NCI-H748 (cell line): ENCODE data around the gene HM13.
"Not testable (repeated sequence)": the region's sequence is repeated elsewhere in the genome, so short reads cannot be mapped to it uniquely, and the experiment has no call there.

Experiments used
- DNase-seq: peaks from one replicate; lab custom pipeline; 2025; ENCODE audit not compliant: unreplicated experiment; lab: John Stamatoyannopoulos, UW

The HM13 gene

DNA sequence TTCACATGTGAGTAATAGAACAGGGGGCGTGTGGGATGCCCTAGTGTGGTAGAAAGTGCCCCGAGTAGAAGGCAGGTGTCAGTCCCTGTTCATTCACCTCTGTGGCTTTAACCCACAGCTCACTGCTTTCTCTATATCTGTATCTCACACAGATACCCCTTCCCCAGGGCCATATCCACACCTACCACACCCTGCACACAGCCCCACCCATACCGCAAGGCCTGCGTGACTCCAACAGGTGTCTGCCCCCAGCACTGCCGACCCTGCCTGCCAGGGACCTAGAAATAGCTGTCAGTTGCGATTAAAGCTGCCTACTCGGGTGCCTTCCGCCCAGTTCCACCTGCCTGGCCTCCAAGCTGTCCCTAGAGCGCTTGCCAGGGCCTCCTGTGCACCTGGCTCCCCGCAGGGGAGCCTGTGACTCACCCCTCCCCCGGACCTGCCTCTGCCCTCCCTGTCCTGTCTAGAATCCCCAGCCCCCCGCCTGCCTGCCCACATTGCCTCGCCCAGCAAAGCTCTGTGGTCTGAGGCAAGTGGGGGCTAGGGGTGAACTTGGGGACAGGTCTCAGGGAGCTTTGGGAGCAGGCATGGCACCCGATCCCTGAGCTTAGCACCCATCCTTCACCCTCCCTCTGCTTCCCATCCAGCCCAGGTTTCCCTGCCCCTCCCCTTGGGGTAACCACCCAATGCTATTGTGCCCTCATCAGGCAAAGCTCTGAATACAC is 52.6 kb downstream of the HM13 start:
- DNase-seq, result peak; percentile 82

GRCh38 chr20:31567380-31567720 is 53.1 kb downstream of the HM13 start:
- DNase-seq, result no peak

DNA sequence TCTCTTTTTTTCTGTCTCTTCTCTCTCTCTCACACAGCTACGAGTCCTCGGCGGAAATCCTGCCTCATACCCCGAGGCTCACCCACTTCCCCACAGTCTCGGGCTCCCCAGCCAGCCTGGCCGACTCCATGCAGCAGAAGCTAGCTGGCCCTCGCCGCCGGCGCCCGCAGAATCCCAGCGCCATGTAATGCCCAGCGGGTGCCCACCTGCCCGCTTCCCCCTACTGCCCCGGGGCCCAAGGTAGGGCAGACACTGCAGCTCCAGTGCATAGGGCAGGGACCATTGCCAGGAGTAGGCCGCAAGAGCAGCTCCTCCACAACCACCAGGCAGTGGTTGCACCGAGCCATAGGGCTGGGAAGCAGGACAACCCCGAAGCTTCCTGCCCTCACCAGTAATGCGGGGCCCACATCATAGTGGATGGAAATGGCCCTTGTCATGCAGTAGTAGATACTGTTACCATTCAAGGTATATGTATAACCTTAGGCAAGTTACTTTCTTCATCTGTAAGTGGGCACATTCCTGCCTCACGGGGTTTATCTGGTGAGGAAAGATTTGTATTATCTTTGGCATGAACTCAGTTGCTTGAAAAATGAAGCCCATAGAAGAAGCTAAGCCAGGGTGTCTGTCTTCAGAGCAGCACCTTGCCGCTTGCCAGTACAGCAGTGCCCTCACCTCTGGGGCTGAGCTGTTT is 53.9 kb downstream of the HM13 start:
- DNase-seq, result no peak

GRCh38 chr20:31568773-31569162 is 54.5 kb downstream of the HM13 start:
- DNase-seq, result no peak

DNA sequence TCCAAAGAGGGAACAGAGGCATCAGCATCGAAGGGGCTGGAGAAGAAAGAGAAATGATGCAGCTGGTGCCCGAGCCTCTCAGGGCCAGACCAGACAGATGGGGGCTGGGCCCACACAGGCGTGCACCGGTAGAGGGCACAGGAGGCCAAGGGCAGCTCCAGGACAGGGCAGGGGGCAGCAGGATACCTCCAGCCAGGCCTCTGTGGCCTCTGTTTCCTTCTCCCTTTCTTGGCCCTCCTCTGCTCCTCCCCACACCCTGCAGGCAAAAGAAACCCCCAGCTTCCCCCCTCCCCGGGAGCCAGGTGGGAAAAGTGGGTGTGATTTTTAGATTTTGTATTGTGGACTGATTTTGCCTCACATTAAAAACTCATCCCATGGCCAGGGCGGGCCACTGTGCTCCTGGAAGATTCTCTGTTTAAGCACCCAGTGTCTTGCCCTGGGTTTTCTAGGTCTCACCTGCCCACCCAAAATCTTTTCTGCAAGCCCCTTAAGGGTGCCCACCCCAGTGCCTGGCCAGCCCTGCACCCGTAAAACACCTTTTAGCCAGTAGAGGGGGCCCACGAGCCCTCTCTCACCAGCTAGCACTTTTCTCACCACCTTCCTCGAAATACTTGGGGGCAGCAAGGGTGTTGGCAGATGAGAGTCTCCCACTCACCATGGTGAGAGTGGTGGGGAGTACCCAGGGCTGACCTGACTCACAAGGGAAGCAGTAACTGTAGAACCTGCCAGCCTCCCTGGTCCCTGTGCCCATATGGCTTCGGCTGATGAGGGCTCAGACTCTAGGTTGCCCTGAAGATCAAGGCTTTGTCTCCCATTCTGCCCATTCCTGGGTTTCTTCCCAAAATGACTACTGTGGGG is 55.1 kb downstream of the HM13 start:
- peak; percentile 67 for DNase-seq

- no peak for DNase-seq
These were observed 55.8 kb downstream of the HM13 start for GRCh38 chr20:31570021-31570463.

GRCh38 chr20:31570735-31571617 is 56.7 kb downstream of the HM13 start:
- peak; percentile 79 for DNase-seq

GRCh38 chr20:31572042-31572700 is 57.9 kb downstream of the HM13 start:
- DNase-seq, result peak; percentile 82

GRCh38 chr20:31572701-31573554 is 58.7 kb downstream of the HM13 start:
- peak; percentile 98 for DNase-seq

- peak; percentile 95 for DNase-seq
These were observed 59.5 kb downstream of the HM13 start for GRCh38 chr20:31573555-31574321.

DNA sequence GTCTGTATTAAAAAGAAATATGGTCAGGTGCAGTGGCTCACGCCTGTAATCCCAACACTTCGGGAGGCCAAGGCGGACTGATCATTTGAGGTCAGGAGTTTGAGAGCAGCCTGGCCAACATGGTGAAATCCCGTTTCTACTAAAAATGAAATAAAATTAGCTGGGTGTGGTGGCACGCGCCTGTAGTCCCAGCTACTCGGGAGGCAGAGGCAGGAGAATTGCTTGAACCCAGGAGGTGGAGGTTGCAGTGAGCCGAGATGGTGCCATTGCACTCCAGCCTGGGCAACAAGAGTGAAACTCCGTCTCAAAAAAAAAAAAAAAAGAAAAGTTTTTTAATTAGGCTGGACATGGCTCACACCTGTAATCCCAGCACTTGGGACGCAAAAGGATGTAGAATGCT is 60.7 kb downstream of the HM13 start:
- DNase-seq, result not testable (repeated sequence)

GRCh38 chr20:31576751-31577150 is 62.5 kb downstream of the HM13 start:
- peak; percentile 18 for DNase-seq

DNA sequence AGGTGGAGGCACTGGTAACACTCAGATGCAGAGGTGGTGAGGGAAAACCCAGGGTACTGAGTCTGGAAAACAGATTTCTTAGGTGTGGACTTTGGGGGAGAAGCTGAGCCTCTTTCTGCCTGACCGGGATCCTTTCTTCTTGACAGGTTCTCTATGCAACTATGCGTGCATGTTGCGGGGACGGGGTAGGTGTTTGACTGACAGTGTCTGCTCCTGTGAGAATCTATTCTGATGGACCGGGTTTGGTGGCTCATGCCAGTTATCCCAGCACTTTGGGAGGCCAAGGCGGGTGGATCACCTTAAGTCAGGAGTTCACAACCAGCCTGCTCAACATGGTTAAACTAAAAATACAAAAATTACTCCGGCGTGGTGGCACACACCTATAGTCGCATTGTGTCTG is 63.0 kb downstream of the HM13 start:
- DNase-seq, result no peak

- no peak for DNase-seq
These were observed 64.4 kb downstream of the HM13 start for GRCh38 chr20:31578448-31579138.

DNA sequence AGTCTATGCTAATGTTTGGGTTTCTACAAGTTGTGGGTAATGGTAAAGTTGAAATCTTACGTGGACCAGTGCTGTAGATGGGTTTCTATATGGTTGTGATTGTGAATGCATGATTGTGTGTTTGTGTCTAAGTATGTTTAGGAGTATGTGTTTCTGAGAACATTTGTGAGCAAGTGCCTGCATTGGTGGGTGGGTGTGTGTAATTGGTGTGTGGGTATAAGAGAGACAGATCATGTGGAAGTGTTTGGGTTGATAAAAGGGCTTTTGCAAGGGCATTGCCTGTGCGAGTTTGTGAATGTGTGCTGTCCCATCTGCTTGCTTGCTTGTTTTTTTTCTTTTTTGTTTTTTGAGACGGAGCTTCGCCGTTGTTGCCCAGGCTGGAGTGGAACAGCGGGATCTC is 65.0 kb downstream of the HM13 start:
- DNase-seq, result no peak

DNA sequence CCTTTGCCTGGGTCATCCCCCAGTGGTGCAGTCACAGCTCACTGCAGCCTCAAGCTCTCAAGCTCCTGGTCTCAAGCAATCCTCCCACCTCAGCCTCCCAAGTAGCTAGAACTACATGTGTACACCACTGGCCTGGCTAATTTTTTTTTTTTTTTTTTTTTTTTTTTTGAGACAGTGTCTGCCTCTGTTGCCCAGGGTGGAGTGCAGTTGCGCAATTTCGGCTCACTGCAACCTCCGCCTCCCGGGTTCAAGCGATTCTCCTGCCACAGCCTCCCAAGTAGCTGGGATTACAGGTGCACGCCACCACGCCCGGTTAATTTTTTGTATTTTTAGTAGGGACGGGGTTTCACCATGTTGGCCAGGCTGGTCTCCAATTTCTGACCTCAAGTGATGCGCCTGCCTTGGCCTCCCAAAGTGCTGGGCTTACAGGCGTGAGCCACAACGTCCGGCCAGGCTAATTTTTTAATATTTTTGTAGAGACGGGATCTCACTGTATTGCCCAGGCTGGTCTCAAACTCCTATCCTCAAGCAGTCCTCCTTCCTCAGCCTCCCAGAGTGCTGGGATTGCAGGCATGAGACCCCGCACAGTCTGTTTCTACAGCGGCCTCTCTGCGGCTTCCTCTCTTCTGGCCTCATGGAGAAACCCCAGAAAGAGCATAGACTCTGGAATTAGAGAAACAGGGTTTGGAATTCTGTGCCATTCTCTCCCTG is 65.9 kb downstream of the HM13 start:
- DNase-seq, result not testable (repeated sequence)

DNA sequence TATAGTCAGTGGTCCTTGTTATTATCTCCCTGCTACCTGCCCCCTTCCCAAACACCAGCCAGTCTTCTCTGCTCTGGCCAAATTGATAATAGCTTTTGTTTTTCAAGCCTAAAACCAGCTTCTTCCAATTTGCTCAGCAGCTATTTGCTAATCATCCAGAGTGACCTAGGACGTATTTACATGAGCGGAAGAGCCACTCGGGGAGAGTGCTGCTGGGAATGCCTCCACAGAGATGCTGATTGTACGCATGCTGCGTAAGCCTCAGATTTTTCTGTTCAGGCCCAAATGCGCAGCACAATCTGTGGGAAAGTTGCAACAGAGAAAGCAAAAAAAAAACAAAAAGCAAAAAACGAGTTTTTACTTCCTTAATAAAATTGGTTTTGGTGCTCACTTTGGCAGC is 66.5 kb downstream of the HM13 start:
- no peak for DNase-seq
